GM18858 (cell line): ENCODE results near the gene S100A9.
"Not testable (repeated sequence)": the region's sequence is repeated elsewhere in the genome, so short reads cannot be mapped to it uniquely, and the experiment has no call there.

Experiments
- ATAC-seq: cut with Tn5 transposase; IDR thresholded peaks from one replicate; pipeline ENCODE4 v1.9.1; 2021; ENCODE audit not compliant: unreplicated experiment

Gene S100A9

GRCh38 chr1:153405825-153406599 lies 48.4 kb downstream of the S100A9 start:
- ATAC-seq, result not testable (repeated sequence)

DNA sequence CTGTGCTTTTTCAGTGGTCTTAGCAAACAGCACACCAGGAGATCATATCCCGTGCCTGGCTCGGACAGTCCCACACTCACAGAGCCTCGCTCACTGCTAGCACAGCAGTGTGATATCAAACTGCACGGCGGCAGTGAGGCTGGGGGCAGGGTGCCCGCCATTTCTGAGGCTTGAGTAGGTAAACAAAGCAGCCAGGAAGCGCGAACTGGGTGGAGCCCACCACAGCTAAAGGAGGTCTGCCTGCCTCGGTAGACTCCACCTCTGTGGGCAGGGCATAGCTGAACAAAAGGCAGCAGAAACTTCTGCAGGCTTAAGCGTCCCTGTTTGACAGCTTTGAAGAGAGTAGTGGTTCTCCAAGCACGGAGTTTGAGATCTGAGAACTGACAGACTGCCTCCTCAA lies 49.6 kb downstream of the S100A9 start:
- not testable (repeated sequence) for ATAC-seq
